ENCODE results near the gene KIF1B. TPM values are rescaled to one million over a fixed set of nuclear protein-coding genes. Genes with fewer than 3 reads are reported as not detected.
A peak's percentile ranks its signal among the peaks of the same experiment; 100 is the strongest.

KIF1B gene
- polyA plus RNA-seq, 1 of the 3 experiments (the other 2 are of a cell fraction), result 6.8 TPM

DNA sequence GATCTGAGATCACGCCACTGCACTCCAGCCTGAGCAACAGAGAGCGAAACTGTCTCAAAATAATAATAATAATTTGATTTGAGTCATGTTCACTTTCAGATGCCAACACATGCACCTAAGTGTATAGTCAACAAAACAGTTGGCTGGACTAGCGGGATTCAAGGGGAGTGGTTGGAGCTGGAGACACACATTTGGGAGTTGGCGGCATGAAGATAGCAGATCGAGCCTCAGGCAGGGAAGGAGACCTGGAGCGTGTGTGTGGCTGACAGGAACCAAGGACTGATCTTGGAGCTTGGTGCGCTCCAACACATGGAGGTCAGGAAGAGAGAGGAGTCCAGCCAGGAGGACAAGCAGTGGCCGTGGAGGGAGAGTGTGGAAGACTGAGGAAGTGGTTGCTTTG is 173.8 kb downstream of the KIF1B start:
- Histone ChIP-seq H3K36me3 (replicated peaks in 1 of 2; ENCODE audit: control insufficient read depth in 1 of 2, insufficient read depth in 2 of 2, low read length in 1 of 2) (no peaks in the 10 kb centered on the region), H3K4me1 (ENCODE audit: control insufficient read depth in 1 of 2, insufficient read depth in 2 of 2, low read depth in 1 of 2, low read length in 1 of 2) (peaks cover 0 to 16% of the 10 kb centered on the region in 2 experiments; a peak in 1 of 4 replicates), H3F3A (replicated peaks; ENCODE audit: insufficient read depth) (peaks cover 33% of the 10 kb centered on the region), H3K4me3 (ENCODE audit: low read depth in 2 of 2, low read length in 1 of 2) (no peak overlapping the region), H3K9me3 (no peaks in the 10 kb centered on the region), H3K79me2 (ENCODE audit: insufficient read depth) (no peaks in the 10 kb centered on the region), H3K4me2 (no peak overlapping the region), H3K9ac (no peak overlapping the region), H2AFZ (ENCODE audit: low read depth) (no peak overlapping the region), H4K20me1 (ENCODE audit: insufficient read depth) (no peaks in the 10 kb centered on the region), H3K27ac (ENCODE audit: low read depth in 2 of 2, low read length in 1 of 2) (no peak overlapping the region), H3K27me3 (ENCODE audit: insufficient read depth) (no peaks in the 10 kb centered on the region), H3K9me2 (no peaks in the 10 kb centered on the region)
- ChIA-PET CTCF (interaction anchor here (0.8 to 1.4 kb wide), 3 partner anchors 9 to 46 kb away, joined by 3 to 4 read pairs (median 3); partner anchors contain the start of gene CENPS), POLR2A (no interaction called here)
- WGBS (ENCODE audit: low lambda C conversion rate), result 98% methylated on average over 8 of the region's 8 CpGs
- no peak for DNase-seq
- TF ChIP-seq SIN3A (IDR thresholded peaks at IDR 0.05; ENCODE audit: borderline replicate concordance, low read depth, low read length) (no peak), POLR2AphosphoS5 (IDR thresholded peaks at IDR 0.05; ENCODE audit: low read depth, low read length) (no peak), SMC3 (IDR thresholded peaks at IDR 0.05; ENCODE audit: low read depth, low read length) (no peak)
- TF ChIP-seq, protein P1, sequence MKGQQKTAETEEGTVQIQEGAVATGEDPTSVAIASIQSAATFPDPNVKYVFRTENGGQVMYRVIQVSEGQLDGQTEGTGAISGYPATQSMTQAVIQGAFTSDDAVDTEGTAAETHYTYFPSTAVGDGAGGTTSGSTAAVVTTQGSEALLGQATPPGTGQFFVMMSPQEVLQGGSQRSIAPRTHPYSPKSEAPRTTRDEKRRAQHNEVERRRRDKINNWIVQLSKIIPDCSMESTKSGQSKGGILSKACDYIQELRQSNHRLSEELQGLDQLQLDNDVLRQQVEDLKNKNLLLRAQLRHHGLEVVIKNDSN (IDR thresholded peaks at IDR 0.05; ENCODE audit: borderline replicate concordance, low read depth), result no peak
- TF ChIP-seq, protein P2, sequence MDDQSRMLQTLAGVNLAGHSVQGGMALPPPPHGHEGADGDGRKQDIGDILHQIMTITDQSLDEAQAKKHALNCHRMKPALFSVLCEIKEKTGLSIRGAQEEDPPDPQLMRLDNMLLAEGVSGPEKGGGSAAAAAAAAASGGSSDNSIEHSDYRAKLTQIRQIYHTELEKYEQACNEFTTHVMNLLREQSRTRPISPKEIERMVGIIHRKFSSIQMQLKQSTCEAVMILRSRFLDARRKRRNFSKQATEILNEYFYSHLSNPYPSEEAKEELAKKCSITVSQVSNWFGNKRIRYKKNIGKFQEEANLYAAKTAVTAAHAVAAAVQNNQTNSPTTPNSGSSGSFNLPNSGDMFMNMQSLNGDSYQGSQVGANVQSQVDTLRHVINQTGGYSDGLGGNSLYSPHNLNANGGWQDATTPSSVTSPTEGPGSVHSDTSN (IDR thresholded peaks at IDR 0.05), result no peak

DNA sequence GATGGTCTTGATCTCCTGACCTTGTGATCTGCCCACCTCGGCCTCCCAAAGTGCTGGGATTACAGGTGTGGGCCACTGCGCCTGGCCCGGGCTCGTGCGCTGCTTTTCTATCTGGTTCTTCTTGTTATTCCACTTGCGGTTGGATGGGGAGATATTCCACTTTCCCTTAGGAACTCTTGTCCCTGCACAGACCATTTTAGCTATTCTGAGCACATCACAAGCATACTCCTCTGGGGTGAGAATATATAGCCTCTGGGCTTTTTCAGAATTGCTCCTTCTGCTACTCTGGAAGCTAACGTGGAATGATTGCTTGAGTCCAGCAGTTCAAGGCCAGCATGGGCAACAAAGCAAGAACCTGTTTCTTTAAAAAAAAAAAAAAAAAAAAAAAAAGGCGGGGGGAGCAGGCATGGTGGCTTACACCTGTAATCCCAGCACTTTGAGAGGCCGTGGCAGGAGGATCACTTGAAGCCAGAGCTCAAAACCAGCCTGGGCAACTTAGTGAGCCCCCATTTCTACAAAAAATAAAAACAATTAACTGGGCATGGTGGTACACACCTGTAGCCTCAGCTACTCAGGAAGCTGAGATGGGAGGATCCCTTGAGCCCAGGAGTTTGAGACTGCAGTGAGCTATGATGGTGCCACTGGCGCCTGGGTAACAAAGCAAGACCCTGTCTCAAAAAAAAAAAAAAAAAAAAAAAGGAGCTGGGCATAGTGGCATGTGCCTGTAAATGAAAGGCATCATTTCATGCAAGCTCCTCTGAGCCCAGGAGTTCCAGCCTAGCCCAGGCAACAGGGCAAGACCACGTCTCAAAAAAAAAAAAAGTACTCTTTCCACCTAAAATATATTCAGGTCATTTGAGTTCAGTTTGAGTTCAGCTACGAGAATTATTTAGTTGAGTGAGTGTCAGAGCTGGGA is 176.6 kb downstream of the KIF1B start:
- Histone ChIP-seq H3K36me3 (replicated peaks in 1 of 2; ENCODE audit: control insufficient read depth in 1 of 2, insufficient read depth in 2 of 2, low read length in 1 of 2) (no peaks in the 10 kb centered on the region), H3K4me2 (peak overlapping the region; percentile 69), H3K9me3 (no peaks in the 10 kb centered on the region), H3K79me2 (ENCODE audit: insufficient read depth) (no peaks in the 10 kb centered on the region), H4K20me1 (ENCODE audit: insufficient read depth) (no peaks in the 10 kb centered on the region), H3K4me1 (ENCODE audit: control insufficient read depth in 1 of 2, insufficient read depth in 2 of 2, low read depth in 1 of 2, low read length in 1 of 2) (peaks cover 0 to 9% of the 10 kb centered on the region in 2 experiments; a peak in 1 of 4 replicates), H3K9ac (peak overlapping the region; percentile 58), H3K9me2 (no peaks in the 10 kb centered on the region), H2AFZ (ENCODE audit: low read depth) (peak overlapping the region; percentile 86; the same call in 1 of the 2 replicates), H3K4me3 (ENCODE audit: low read depth in 2 of 2, low read length in 1 of 2) (peak overlapping the region in 1 of 2 experiments; percentile 51; a peak in 1 of 4 replicates), H3F3A (replicated peaks; ENCODE audit: insufficient read depth) (peaks cover 13% of the 10 kb centered on the region), H3K27me3 (ENCODE audit: insufficient read depth) (no peaks in the 10 kb centered on the region), H3K27ac (ENCODE audit: low read depth in 2 of 2, low read length in 1 of 2) (peak overlapping the region; percentile 54 to 90; a peak in 3 of 4 replicates)
- WGBS (ENCODE audit: low lambda C conversion rate), result 85% methylated on average over 12 of the region's 12 CpGs
- ChIA-PET POLR2A (interaction anchor here (2.2 kb wide), 1 partner anchor 12 kb away, joined by 9 read pairs; the partner anchor contains the start of gene PGD), CTCF (interaction anchor here (0.6 to 3.6 kb wide), 4 partner anchors 9 to 119 kb away, joined by 3 to 19 read pairs (median 16); partner anchors contain the start of genes CENPS and PGD)
- no peak for TF ChIP-seq SMC3 (IDR thresholded peaks at IDR 0.05; ENCODE audit: low read depth, low read length)
- no peak for TF ChIP-seq RXRA (IDR thresholded peaks at IDR 0.05; ENCODE audit: borderline replicate concordance, low read depth)
- TF ChIP-seq MXI1 (IDR thresholded peaks at IDR 0.05; ENCODE audit: low read depth, low read length), result no peak
- no peak for TF ChIP-seq ELF1 (IDR thresholded peaks at IDR 0.05)
- TF ChIP-seq JUND (IDR thresholded peaks at IDR 0.05), result no peak
- TF ChIP-seq NRF1 (IDR thresholded peaks at IDR 0.05; ENCODE audit: low read depth, low read length), result no peak
- DNase-seq, result no peak

All from SK-N-SH (cell line).